ENCODE results near the gene LASP1.

GRCh38 chr17:38844261-38844757 is 25.5 kb upstream of the LASP1 start:
- TF ChIP-seq, protein P1, sequence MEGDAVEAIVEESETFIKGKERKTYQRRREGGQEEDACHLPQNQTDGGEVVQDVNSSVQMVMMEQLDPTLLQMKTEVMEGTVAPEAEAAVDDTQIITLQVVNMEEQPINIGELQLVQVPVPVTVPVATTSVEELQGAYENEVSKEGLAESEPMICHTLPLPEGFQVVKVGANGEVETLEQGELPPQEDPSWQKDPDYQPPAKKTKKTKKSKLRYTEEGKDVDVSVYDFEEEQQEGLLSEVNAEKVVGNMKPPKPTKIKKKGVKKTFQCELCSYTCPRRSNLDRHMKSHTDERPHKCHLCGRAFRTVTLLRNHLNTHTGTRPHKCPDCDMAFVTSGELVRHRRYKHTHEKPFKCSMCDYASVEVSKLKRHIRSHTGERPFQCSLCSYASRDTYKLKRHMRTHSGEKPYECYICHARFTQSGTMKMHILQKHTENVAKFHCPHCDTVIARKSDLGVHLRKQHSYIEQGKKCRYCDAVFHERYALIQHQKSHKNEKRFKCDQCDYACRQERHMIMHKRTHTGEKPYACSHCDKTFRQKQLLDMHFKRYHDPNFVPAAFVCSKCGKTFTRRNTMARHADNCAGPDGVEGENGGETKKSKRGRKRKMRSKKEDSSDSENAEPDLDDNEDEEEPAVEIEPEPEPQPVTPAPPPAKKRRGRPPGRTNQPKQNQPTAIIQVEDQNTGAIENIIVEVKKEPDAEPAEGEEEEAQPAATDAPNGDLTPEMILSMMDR (IDR thresholded peaks at IDR 0.05; ENCODE audit: extremely low read depth in 1 of 2, insufficient read depth in 1 of 2, low read depth in 1 of 2, low read length in 2 of 2), result no peak
- TF ChIP-seq EZH2 (IDR thresholded peaks at IDR 0.05; ENCODE audit: borderline replicate concordance, low read depth, low read length, severe bottlenecking) (no peak), FOS (IDR thresholded peaks at IDR 0.05; ENCODE audit: borderline replicate concordance, insufficient read depth, low read length) (no peak), MYC (IDR thresholded peaks at IDR 0.05; ENCODE audit: low read depth, low read length) (no peak), POLR2A (IDR thresholded peaks at IDR 0.05; ENCODE audit: low read depth, low read length) (no peak), GATA2 (IDR thresholded peaks at IDR 0.05; ENCODE audit: insufficient read depth, insufficient read length, low read depth, low read length) (no peak), POLR2AphosphoS5 (IDR thresholded peaks at IDR 0.05; ENCODE audit: insufficient read depth, low read depth, low read length) (no peak), JUN (IDR thresholded peaks at IDR 0.05; ENCODE audit: borderline replicate concordance, insufficient read depth, insufficient read length, low read depth) (no peak)
- TF ChIP-seq, protein P2, sequence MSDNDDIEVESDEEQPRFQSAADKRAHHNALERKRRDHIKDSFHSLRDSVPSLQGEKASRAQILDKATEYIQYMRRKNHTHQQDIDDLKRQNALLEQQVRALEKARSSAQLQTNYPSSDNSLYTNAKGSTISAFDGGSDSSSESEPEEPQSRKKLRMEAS (IDR thresholded peaks at IDR 0.05; ENCODE audit: insufficient read depth, insufficient read length), result no peak
